ENCODE data around the gene KNL1. TPM values are rescaled to one million over a fixed set of nuclear protein-coding genes. Genes with fewer than 3 reads are reported as not detected.
"Not testable (repeated sequence)": the region's sequence is repeated elsewhere in the genome, so short reads cannot be mapped to it uniquely, and the experiment has no call there.

The KNL1 gene
- total RNA-seq, 2 experiments from 2014 or later: 31.0 to 32.7 TPM

DNA sequence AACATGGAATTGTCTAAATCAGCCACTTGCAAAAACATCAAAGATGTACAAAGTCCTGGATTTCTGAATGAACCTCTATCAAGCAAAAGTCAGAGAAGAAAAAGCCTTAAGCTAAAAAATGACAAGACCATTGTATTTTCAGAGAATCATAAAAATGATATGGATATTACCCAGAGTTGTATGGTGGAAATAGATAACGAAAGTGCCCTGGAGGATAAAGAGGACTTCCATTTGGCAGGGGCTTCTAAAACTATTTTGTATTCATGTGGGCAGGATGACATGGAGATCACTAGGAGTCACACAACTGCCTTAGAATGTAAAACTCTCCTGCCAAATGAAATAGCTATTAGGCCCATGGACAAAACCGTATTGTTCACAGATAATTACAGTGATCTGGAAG is 29.3 kb downstream of the KNL1 start:
- intact Hi-C loops (cut with micrococcal nuclease): no loop called here
- DNase-seq: no peak
- Mint-ChIP-seq H3K4me3 (no peak overlapping the region), H3K27ac (no peak overlapping the region), H3K36me3 (ENCODE audit: low read depth) (peaks cover 9% of the 10 kb centered on the region), H3K4me1 (ENCODE audit: low read depth) (no peaks in the 10 kb centered on the region), H3K9me3 (no peaks in the 10 kb centered on the region), H3K27me3 (ENCODE audit: low read depth) (no peaks in the 10 kb centered on the region)
- CTCF ChIA-PET: no interaction called here

- no peak overlapping the region for H3K27ac Mint-ChIP-seq
- no peaks in the 10 kb centered on the region for H3K27me3 Mint-ChIP-seq (ENCODE audit: low read depth)
- no peak overlapping the region for H3K4me3 Mint-ChIP-seq
- H3K9me3 Mint-ChIP-seq: no peaks in the 10 kb centered on the region
- DNase-seq: no peak
- intact Hi-C loops (cut with micrococcal nuclease): no loop called here
- H3K4me1 Mint-ChIP-seq (ENCODE audit: low read depth): no peaks in the 10 kb centered on the region
- peaks cover 11% of the 10 kb centered on the region for H3K36me3 Mint-ChIP-seq (ENCODE audit: low read depth)
- CTCF ChIA-PET: interaction anchor here (0.6 kb wide), 1 partner anchor 267 kb away, joined by 3 read pairs; no protein-coding TSS in a partner anchor
Measured at GRCh38 chr15:40630313-40630712, 36.3 kb downstream of the KNL1 start.

- Mint-ChIP-seq H3K27ac (no peak overlapping the region), H3K4me3 (no peak overlapping the region), H3K4me1 (ENCODE audit: low read depth) (no peaks in the 10 kb centered on the region), H3K27me3 (ENCODE audit: low read depth) (no peaks in the 10 kb centered on the region), H3K9me3 (no peaks in the 10 kb centered on the region), H3K36me3 (ENCODE audit: low read depth) (peaks cover 14% of the 10 kb centered on the region)
- DNase-seq: no peak
- CTCF ChIA-PET: interaction anchor here (0.5 to 0.7 kb wide), 2 partner anchors 205 to 225 kb away, joined by 4 to 5 read pairs; no protein-coding TSS in a partner anchor
- intact Hi-C loops (cut with micrococcal nuclease): no loop called here
Measured at GRCh38 chr15:40633178-40633577, 39.1 kb downstream of the KNL1 start.

DNA sequence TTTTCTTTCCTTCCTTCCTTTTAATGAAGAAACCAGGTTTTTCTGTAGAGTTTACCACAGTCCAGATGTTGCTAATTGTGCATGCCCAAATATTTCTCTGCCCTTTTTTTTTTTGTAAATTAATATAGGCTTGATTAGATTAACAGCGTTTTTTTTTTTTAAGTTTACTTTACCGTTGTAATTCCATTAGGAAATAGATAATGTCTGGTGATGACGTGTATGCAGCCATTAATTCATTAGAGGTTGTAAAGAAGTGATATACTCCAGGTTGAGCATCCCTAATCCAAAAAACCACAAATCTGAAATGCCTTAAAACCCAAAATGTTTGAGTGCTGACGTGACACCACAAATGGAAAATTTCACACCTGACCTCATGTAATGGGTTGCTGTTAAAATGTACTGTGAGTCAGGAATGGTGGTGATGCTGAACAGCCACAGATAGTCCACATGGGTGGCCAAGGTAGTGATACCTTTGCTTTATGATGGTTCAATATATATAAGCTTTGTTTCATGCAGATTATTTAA is 43.2 kb downstream of the KNL1 start:
- intact Hi-C loops (cut with micrococcal nuclease): no loop called here
- peaks cover 10% of the 10 kb centered on the region for H3K36me3 Mint-ChIP-seq (ENCODE audit: low read depth)
- H3K27me3 Mint-ChIP-seq (ENCODE audit: low read depth): no peaks in the 10 kb centered on the region
- H3K4me1 Mint-ChIP-seq (ENCODE audit: low read depth): no peaks in the 10 kb centered on the region
- H3K4me3 Mint-ChIP-seq: no peak overlapping the region
- no peak for DNase-seq
- no peak overlapping the region for H3K27ac Mint-ChIP-seq
- CTCF ChIA-PET: interaction anchor here (0.6 to 0.7 kb wide), 2 partner anchors 329 to 1281 kb away, joined by 3 to 4 read pairs; partner anchors contain the start of gene PLCB2
- no peaks in the 10 kb centered on the region for H3K9me3 Mint-ChIP-seq

DNA sequence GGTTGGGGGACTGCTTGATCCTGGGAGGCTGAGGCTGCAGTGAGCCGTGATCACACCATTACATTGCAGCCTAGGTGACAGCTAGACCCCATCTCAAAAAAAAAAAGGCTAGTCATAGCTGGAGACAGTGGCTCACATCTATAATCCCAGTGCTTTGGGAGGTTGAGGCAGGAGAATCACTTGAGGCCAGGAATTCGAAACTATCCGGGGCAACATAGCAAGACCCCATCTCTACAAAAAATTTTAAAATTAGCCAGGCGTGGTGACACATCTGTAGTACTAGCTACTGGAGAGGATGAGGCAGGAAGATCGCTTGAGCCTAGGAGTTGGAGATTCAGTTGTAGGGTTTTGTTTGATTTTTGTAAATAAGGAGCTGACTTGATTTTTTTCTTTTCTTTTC is 45.6 kb downstream of the KNL1 start:
- CTCF ChIA-PET: no interaction called here

DNA sequence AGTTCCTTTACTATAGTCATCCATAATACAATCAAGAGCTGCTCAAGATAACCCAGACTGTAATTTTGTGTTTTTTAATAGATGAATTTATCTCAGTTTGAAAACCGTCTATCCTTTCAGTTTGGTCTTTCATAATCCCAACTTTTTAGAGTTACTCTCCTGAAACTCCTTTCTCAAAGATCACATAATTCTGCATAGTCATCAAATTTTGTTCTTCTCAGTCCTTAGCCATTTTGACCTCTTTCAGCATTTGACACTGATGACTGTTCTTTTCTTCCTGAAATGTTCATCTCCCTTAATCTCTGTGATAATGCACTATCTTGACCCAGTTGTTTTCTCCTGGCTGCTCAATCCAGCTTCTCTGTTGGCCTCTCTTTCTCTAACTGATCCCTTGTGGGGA is 53.5 kb downstream of the KNL1 start:
- peaks cover 8% of the 10 kb centered on the region for H3K36me3 Mint-ChIP-seq (ENCODE audit: low read depth)
- no peak overlapping the region for H3K27ac Mint-ChIP-seq
- no peaks in the 10 kb centered on the region for H3K27me3 Mint-ChIP-seq (ENCODE audit: low read depth)
- CTCF ChIA-PET: interaction anchor here (1.3 to 1.9 kb wide), 2 partner anchors 58 to 247 kb away, joined by 3 to 5 read pairs; partner anchors contain the start of gene VPS18
- no peak for DNase-seq
- H3K4me1 Mint-ChIP-seq (ENCODE audit: low read depth): no peaks in the 10 kb centered on the region
- H3K4me3 Mint-ChIP-seq: no peak overlapping the region
- intact Hi-C loops (cut with micrococcal nuclease): no loop called here
- no peaks in the 10 kb centered on the region for H3K9me3 Mint-ChIP-seq

More for the DNA sequence above, 45.6 kb downstream of the KNL1 start:
- intact Hi-C loops (cut with micrococcal nuclease): no loop called here
- no peaks in the 10 kb centered on the region for H3K9me3 Mint-ChIP-seq
- no peak overlapping the region for H3K27ac Mint-ChIP-seq
- DNase-seq: no peak
- no peaks in the 10 kb centered on the region for H3K27me3 Mint-ChIP-seq (ENCODE audit: low read depth)
- no peaks in the 10 kb centered on the region for H3K4me1 Mint-ChIP-seq (ENCODE audit: low read depth)
- no peak overlapping the region for H3K4me3 Mint-ChIP-seq
- H3K36me3 Mint-ChIP-seq (ENCODE audit: low read depth): peaks cover 8% of the 10 kb centered on the region

GRCh38 chr15:40650479-40650878 is 56.4 kb downstream of the KNL1 start:
- intact Hi-C loops (cut with micrococcal nuclease): no loop called here
- H3K4me3 Mint-ChIP-seq: no peak overlapping the region

GRCh38 chr15:40660686-40661085 is 66.6 kb downstream of the KNL1 start:
- intact Hi-C loops (cut with micrococcal nuclease): no loop called here
- H3K27ac Mint-ChIP-seq: no peak overlapping the region
- no peak for DNase-seq
- no peaks in the 10 kb centered on the region for H3K4me1 Mint-ChIP-seq (ENCODE audit: low read depth)
- CTCF ChIA-PET: interaction anchor here (0.8 kb wide), 1 partner anchor 199 kb away, joined by 3 read pairs; no protein-coding TSS in a partner anchor
- H3K4me3 Mint-ChIP-seq: no peak overlapping the region
- peaks cover 14% of the 10 kb centered on the region for H3K36me3 Mint-ChIP-seq (ENCODE audit: low read depth)
- H3K27me3 Mint-ChIP-seq (ENCODE audit: low read depth): no peaks in the 10 kb centered on the region
- H3K9me3 Mint-ChIP-seq: no peaks in the 10 kb centered on the region

More at GRCh38 chr15:40650479-40650878, 56.4 kb downstream of the KNL1 start:
- Mint-ChIP-seq H3K4me1 (ENCODE audit: low read depth) (no peaks in the 10 kb centered on the region), H3K9me3 (no peaks in the 10 kb centered on the region), H3K27ac (no peak overlapping the region), H3K36me3 (ENCODE audit: low read depth) (peaks cover 19% of the 10 kb centered on the region), H3K27me3 (ENCODE audit: low read depth) (no peaks in the 10 kb centered on the region)
- DNase-seq: no peak
- CTCF ChIA-PET: interaction anchor here (0.7 to 1.1 kb wide), 2 partner anchors 125 to 132 kb away, joined by 4 to 5 read pairs; no protein-coding TSS in a partner anchor

DNA sequence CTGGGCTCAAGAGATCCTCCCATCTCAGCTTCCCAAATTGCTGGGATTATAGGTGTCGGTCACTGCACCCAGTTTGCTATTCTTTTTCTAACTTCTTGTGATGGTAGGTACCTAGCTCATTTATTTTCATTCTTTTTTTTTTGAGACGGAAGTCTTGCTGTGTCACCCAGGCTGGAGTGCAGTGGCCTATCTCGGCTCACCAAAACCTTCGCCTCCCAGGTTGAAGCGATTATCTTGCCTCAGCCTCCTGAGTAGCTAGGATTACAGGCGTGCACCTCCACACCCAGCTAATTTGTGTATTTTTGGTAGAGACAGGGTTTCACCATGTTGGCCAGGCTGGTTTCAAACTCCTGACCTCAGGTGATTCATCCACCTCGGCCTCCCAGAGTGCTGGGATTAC is 70.9 kb downstream of the KNL1 start:
- H3K9me3 Mint-ChIP-seq: no peaks in the 10 kb centered on the region
- DNase-seq: no peak
- no peak overlapping the region for H3K4me3 Mint-ChIP-seq
- no peaks in the 10 kb centered on the region for H3K4me1 Mint-ChIP-seq (ENCODE audit: low read depth)
- peaks cover 8% of the 10 kb centered on the region for H3K36me3 Mint-ChIP-seq (ENCODE audit: low read depth)
- intact Hi-C loops (cut with micrococcal nuclease): no loop called here
- no peaks in the 10 kb centered on the region for H3K27me3 Mint-ChIP-seq (ENCODE audit: low read depth)
- CTCF ChIA-PET: interaction anchor here (0.9 kb wide), 1 partner anchor 208 kb away, joined by 4 read pairs; no protein-coding TSS in a partner anchor
- H3K27ac Mint-ChIP-seq: no peak overlapping the region

GRCh38 chr15:40676290-40676689 is 82.2 kb downstream of the KNL1 start:
- H3K9me3 Mint-ChIP-seq; H3K27me3 Mint-ChIP-seq (ENCODE audit: low read depth); H3K4me3 Mint-ChIP-seq; DNase-seq; H3K27ac Mint-ChIP-seq; H3K4me1 Mint-ChIP-seq (ENCODE audit: low read depth); H3K36me3 Mint-ChIP-seq (ENCODE audit: low read depth): not testable (repeated sequence)
- CTCF ChIA-PET: interaction anchor here (0.6 to 0.9 kb wide), 3 partner anchors 8 to 182 kb away, joined by 3 to 5 read pairs (median 3); no protein-coding TSS in a partner anchor
- intact Hi-C loops (cut with micrococcal nuclease): loop anchor here (5.0 kb wide), 2 partner anchors 154 to 201 kb away; no protein-coding TSS in a partner anchor

DNA sequence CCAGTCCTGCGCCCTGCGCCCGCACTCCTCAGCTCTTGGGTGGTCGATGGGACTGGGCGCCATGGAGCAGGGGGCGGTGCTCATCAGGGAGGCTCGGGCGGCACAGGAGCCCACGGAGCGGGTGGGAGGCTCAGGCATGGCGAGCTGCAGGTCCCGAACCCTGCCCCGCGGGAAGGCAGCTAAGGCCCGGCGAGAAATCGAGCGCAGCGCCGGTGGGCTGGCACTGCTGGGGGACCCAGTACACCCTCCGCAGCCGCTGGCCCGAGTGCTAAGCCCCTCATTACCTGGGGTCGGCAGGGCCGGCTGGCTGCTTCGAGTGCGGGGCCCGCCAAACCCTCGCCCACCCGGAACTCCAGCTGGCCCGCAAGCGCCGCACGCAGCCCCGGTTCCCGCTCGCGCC is 82.9 kb downstream of the KNL1 start:
- CTCF ChIA-PET: interaction anchor here (0.6 to 1.5 kb wide), 3 partner anchors 74 to 548 kb away, joined by 3 to 4 read pairs (median 4); no protein-coding TSS in a partner anchor
- not testable (repeated sequence) for H3K27me3 Mint-ChIP-seq (ENCODE audit: low read depth); H3K4me1 Mint-ChIP-seq (ENCODE audit: low read depth); DNase-seq; H3K4me3 Mint-ChIP-seq; H3K9me3 Mint-ChIP-seq; H3K27ac Mint-ChIP-seq; H3K36me3 Mint-ChIP-seq (ENCODE audit: low read depth)
- intact Hi-C loops (cut with micrococcal nuclease): loop anchor here (5.0 kb wide), 2 partner anchors 155 to 200 kb away; no protein-coding TSS in a partner anchor

GRCh38 chr15:40680151-40680550 is 86.1 kb downstream of the KNL1 start:
- Mint-ChIP-seq H3K4me1 (ENCODE audit: low read depth) (peaks cover 3% of the 10 kb centered on the region), H3K4me3 (no peak overlapping the region), H3K27me3 (ENCODE audit: low read depth) (no peaks in the 10 kb centered on the region), H3K9me3 (no peaks in the 10 kb centered on the region), H3K36me3 (ENCODE audit: low read depth) (no peaks in the 10 kb centered on the region), H3K27ac (no peak overlapping the region)
- CTCF ChIA-PET: interaction anchor here (0.9 to 3.7 kb wide), 9 partner anchors 16 to 226 kb away, joined by 3 to 28 read pairs (median 6); no protein-coding TSS in a partner anchor
- intact Hi-C loops (cut with micrococcal nuclease): no loop called here
- no peak for DNase-seq

DNA sequence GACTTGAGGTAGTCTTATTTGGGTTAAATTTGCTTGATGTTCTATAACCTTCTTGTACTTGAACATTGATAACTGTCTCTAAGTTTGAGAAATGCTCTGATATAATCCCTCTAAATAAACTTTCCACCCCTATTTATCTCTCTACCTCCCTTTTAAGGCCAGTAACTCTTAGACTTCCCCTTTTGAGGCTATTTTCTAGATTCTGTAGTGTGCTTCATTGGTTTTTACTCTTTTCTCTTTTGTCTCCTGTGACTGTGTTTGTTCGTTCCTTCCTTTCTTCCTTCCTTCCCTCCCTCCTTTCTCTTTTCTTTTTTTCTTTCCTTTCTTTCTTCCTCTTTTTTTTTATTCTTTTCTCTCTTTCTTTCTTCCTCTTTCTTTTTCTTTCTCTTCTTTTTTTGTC is 86.9 kb downstream of the KNL1 start:
- intact Hi-C loops (cut with micrococcal nuclease); H3K27me3 Mint-ChIP-seq (ENCODE audit: low read depth); H3K4me3 Mint-ChIP-seq; H3K4me1 Mint-ChIP-seq (ENCODE audit: low read depth); H3K36me3 Mint-ChIP-seq (ENCODE audit: low read depth); DNase-seq; H3K9me3 Mint-ChIP-seq; H3K27ac Mint-ChIP-seq: not testable (repeated sequence)
- CTCF ChIA-PET: interaction anchor here (0.6 to 3.7 kb wide), 4 partner anchors 15 to 105 kb away, joined by 3 to 28 read pairs (median 6); no protein-coding TSS in a partner anchor
